Activated gamma-delta T cell treated with anti-CD3 and anti-CD28 coated beads, Interleukin-2, amount 50 U/mL, for 16 hours (primary cell): ENCODE measurements around the gene AP3D1.

Experiments
- DNase-seq: peaks from one replicate; pipeline ENCODE4 v3.0.0-alpha.2; 2020; ENCODE audit warnings: low read depth

The AP3D1 gene

DNA sequence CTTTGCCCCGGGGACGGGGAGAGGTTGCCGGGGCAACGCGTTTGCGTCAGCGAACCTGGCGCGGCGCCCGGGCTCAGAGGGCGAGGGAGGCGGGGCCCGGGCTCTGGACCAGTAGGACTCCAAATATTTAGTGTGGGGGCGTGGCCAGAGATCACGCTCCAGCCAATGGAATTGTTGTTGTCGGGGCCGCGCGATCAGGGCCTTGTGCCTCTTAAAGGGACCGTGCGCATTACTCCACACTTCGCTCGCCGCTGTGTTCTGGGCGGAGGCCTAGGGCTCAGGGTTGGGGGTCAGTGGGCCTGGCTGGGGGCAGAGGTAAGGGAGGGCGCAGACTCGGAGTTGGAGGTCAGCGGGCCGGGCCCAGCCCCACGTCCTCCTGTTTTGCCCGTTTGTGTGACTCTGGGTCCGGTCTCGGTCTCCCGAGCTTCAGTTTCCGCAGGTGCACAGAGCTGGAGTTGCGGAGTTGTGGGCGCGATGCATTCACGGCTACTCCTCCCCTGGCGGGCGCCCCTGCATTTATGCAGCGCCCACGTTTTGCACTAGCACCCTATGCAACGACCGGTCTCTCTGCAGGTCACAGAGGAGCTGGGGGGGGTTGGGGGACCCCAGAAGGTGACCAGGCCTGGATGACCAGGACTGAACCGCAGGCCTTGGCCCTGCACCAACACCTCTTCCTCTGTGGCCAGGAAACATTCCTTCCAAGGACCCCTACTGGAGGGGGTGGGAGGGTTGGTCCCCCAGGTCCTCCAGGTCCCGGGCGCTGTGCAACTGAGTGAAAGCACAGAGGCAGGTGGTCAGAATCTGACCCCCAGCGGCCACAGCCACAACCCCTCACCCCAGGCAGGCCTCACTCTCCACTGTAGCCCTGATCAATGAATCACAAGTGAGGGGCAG, 89.6 kb downstream of the AP3D1 start:
- DNase-seq = peak; percentile 98

DNA sequence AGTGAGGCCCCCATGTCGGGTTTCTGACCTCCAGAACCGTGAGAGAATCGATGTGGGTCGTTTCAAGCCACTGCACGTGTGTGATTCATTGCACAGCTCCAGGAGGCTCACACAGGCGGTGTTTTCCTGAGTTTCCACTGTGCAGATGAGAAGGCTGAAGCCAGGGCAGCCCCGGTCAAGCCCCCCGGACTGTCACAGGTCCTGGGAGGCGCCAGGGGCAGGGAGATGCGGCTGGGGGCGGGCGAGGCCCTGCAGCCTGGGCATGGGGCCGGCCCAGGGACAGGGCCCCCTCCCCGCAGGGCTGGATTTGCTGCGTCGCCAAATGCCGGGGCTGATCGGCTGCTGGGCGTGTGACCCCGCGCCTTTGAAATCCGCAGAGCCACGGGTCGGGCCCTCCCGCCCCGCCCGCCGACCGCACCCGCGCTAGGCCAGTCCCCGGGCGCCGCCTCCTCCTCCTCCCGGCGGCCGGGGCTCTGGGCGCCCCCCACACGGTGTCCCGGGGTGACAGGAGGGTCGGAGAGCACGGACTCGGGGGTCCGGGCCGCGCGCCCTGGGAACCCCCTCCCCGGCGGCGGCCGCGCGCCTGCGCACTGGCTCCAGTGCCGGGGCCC, 90.4 kb downstream of the AP3D1 start:
- DNase-seq = no peak

DNA sequence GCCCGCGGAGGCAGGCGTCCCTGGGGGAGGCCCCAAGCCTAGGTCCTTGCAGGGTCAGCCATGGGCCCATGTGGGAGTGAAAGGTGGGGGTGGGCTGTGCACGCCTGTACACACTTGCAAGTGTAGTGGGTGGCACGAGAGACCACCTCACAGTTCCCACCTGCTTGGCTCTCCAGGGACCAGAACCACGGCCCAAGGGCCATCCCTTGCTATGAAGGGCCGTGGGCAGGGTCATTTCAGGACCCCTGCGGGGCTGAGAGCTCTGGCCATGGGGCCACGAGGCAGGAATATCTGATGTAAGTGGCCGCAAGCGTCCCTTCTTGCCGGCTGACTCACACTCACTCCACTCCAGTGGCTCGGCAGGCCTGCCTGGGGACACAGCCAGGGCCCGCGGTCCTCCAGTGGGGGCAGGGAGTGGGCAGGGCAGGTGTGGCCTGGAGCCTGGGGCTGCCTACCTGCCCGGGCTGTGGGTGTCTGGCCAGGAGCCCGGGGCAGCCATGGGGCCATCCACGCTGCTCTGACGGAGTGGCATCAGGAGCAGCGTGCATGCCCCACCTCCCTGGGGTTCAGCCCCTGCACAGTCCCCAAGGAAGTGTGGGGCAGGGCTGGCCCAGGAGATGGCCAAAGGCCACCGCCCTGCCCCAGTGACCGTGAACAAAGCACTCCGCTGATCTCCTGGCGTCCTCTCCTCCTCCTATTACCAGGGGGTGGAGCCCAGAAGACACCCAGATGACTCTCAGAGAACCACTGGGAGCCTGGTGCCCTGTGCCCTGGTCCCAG, 91.8 kb downstream of the AP3D1 start:
- DNase-seq = no peak

DNA sequence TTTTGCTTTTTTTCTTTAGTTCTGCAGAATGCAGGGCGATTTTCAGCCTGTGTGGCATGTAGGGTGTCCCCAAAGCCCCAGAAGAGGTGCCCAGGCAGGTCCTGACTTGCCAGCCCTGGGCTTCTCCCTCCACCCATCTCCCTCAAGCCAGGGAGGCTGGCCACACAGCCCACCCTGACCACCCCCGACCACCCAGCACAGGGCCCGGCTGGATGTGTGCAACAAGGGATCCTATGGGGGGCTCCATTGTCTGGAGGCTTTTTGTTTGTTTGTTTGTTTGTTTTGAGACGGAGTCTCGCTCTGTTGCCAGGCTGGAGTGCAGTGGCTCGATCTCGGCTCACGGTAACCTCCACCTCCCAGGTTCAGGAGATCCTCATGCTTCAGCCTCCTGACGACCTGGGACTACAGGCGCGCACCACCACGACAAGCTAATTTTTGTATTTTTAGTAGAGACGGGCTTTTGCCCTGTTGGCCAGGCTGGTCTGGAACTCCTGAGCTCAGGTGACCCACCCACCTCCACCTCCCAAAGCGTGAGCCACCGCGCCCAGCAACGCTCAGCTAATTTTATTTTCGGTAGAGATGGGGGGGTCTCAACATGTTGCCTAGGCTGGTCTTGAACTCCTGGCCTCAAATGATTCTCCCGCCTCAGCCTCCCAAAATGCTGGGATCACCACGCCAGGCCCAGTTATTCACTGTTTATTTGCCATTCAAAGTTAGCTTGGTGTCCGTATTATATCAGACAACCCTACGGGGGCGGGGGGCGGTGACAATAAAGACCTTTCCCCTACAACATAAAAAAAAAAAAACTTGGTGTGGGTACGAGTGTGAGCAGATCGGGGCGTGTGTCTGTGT, 92.6 kb downstream of the AP3D1 start:
- no peak for DNase-seq

DNA sequence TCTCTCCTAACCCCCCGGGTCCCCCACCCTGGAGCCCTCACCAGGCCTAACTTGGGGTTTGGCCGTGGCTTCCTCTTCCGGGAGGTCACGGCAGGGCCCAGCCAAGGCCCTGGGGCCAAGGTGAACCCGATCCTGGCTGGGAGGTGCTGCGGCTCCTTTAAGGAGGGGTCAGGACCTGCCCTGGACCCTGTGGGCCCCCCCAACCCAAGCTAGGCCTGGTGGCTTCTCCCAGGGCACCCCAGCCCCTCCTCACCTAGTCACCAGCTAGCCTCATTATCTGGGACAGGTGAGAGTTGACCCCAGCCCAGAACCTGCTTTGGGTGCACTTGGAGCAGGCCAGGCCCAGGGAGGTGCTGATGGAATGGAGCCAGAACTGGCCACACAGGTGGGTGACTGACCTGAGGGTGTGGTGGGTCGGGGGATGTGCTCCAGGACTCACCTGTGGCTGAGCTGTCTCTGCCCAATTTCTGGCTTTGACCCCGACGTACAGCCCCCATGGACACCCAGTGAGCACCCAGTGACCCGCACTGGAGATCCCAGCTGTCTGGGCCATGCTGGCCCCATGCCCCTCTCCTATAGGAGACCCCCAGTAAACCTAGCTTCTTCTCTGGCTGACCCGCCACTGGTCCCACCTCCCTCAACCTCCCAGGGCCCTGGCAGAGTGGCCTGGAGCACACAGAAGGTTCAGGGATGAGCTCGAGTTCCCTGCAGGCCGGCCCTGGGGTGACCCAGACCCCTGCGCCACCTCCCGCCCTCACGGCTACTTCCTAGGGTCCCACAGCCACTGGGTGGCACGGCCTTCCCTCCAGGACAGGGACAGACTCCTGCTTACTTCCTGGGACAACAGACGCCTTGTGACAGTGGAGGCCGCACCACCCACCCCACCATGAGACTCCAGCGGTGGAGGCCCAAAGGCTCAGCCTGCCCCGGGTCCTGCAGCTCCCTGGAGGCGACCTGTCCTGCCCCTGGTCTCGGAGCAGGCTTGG, 93.6 kb downstream of the AP3D1 start:
- no peak for DNase-seq

DNA sequence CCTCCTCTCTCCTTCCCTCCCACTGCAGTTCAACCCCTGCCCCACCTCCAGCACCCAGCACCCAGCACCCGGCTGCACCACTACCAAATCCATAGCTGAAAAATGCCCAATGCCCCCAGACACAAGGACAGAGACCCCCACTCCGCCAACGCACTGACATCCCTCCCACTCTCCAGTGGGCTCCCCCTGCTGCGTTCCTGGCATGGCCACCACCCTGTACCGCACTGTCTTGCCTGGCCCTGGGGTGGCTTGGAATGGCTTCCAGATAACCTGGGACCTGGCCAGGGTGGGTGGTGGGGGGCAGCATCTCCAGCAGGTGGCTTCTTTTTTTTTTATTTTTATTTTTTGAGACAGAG, 94.6 kb downstream of the AP3D1 start:
- no peak for DNase-seq

DNA sequence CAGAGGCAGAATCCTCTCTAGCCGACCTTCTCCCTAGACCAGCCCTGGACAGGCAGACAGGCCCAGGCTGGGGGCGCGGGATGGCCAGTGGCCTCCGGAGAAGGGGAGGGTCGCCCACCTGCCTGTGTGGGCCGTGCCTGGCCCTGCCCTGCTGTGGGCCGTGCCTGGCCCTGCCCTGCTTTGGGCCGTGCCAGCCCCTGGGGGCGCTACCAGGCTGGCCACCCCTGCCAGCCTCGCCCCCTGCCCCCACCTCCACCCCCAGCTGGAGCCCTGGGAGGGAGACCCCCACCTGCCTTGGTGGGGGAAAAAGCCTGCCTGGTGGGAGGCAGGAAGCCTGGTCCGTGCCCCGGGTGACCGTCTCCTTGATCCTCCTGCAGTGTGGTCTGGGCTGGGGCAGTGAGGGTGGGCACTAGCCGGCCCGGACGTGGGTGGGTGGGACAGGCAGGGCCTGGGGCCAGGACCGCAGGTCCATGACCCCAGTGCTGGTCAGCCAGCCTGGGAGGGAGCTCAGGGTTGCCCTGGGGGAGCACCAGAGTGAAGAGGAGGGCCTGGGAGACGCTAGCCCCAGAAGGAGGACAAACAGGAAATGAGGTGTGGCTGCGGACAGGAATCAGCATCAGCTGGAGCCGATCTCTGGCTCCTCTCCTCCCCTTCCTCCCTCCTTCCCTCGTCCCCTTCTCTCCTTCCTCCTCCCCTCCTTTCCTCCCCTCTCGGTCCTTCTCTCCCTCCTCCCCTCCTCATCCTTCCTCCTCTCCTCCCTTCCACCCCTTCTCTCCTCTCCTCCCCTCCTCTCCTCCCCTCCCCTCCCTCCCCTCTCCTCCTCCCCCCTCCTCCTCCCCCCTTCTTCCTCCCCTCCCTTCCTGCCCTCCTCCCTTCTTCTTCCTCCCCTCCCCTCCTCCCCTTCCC, 95.2 kb downstream of the AP3D1 start:
- DNase-seq = no peak

DNA sequence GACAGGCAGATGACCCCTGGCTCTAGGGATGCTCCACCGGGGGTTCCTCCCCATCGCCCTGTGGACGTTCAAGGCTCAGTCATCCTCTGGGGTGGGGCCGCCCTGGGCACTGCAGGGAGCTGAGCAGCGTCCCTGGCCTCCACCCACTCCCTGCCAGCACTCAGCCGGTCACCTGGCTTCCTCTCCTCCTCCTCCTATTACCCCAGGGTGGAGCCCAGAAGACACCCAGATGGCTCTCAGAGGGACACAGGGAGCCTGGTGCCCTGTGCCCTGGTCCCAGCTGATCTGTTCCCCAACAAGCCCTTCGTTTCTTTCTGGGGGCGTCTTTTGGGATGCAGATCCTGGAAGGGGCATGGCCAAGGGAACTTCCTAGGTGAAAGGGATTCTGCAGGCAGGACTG, 96.6 kb downstream of the AP3D1 start:
- no peak for DNase-seq

DNA sequence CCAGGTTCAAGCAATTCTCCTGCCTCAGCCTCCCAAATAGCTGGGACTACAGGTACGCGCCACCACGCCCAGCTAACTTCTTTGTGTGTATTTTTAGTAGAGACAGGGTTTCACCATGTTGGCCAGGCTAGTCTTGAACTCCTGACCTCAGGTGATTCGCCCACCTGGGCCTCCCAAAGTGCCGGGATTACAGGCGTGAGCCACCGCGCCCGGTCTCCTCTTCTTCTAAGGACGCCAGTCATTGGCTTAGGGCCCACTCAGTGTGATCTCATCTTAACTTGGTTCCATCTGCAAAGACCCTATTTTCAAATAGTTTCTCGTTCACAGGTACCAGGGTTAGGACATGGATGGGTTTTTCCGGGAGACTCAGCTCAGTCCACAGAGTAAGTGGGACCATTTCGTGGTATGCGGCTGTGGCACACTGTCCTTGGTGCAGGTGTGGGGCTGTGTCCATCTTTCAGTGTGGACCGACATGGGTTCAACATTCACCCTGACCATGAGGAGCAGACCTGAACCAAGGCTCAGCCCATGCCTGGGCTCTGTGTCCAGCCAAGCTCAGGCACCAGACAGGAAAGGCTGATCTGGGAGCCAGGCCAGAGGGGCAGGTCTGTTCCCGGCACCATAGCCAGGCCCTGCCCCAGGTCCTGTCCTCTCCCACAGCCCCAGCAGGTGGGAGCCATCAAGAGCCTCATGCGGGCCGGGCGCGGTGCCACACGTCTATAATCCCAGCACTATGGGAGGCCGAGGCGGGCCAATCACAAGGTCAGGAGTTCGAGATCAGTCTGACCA, 97.6 kb downstream of the AP3D1 start:
- no peak for DNase-seq

DNA sequence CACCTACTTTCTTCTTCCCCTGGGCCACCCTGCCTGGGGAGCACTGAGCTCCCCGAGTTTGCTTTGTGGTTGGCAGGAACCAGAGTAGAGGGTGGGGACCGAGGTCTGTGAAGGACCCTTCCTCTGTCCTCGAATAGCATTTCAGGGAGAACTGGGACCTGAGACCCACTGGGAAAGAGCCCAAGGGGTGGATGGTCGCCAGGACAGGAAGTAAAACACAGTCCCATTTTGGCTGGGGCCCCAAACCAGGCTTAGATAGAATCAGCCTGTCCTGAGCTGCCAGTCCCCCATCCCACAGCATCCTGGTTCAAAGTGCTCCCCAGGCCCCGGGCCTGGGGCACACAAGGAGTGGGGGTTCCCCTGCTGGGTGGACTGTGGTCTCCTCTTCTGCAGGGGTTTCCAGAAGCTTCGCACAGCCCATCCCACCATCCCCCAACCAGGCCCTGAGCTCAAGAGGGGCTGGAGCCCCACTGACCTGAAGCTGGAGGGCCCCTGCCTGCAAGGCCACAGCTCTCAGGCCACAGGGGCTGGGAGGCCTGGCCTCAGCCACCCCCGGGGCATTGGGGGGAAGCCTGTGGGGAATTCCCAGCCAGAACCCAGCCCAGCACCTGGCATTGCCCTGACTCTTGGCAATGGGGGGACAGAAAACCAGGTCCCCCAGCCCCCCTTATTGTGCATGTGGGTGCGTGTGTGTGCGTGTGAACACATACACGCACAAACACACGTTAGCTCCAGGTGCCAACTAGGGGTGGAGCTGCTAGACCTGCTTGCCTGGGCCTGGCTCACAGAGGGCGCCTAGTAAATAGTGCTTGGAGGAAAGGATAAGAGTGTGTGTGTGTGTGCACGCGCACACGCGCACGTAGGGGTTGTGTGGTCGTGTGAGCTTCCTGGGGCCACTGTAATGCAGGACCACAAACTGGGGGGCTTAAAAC, 99.3 kb downstream of the AP3D1 start:
- peak; percentile 32 for DNase-seq

DNA sequence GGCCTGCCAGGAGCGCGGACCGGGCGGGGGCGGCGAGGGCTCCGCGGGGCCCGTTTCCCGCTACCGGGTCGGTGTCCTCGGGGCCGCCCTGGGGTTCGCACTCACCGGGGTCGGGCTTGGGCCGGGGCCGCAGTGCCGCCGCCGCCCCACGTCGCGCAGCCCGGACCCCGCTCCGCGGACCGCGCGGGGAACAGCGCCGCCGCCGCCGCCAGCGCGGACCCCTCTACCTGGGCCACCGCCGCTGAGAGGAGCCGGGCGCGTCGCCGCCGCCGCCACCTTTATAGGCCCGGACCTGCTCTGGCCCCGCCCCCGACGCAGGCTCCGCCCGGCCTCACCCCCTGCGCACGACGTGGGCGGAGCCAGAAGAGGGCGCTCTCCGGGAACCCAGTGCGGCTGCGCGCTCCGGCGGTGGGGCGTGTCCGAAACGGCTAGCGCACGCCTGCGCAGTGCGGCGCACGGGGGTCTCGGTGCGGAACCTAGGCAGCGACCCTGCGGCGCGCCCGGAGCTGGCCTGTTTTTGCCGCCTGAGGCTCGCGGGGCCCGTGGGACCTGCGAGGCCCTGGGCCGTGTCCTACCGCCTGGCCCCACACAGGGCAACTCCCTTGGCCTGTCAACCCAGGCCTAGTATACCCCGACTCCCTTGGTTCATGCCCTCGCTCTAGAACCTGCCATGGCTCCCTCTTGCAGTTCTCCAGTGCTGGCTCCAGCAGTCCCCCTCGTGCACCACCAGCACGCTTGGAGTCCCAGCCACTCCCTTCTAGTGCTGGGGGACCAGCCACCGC, 100.2 kb downstream of the AP3D1 start, which contains the start of gene MKNK2:
MKNK2 (minus strand) TSS at position 254 of the 782 bp plus-strand sequence. CDS start 393 bp downstream, outside the sequence.
- DNase-seq = peak; percentile 93
